BE2C (cell line): Measurements from ENCODE around the gene DOCK1.

Source experiments
- DNase-seq: peaks from one replicate; pipeline ENCODE4 v3.0.0-alpha.2; 2020
- H3K27me3 ChIP-seq: fragments of 250-450 bp; sonication (Bioruptor Pico); 2 replicates; pipeline ENCODE4 v1.5.1; 2020; ENCODE audit warnings: mild to moderate bottlenecking
- H3K36me3 ChIP-seq: fragments of 250-450 bp; sonication (Bioruptor Pico); 2 replicates; pipeline ENCODE4 v1.5.1; 2020; ENCODE audit warnings: mild to moderate bottlenecking
- H3K4me1 ChIP-seq: fragments of 250-450 bp; sonication (Bioruptor Pico); 2 replicates; pipeline ENCODE4 v1.5.1; 2020
- H3K4me3 ChIP-seq: 2 replicates; pipeline ENCODE4 v1.5.1; 2011; ENCODE audit warnings: low read depth, low read length
- H3K9me3 ChIP-seq: fragments of 250-450 bp; sonication (Bioruptor Pico); 2 replicates; pipeline ENCODE4 v1.5.1; 2020
- TF ChIP-seq, protein P1 (sequence below): IDR thresholded peaks from 2 replicates; pipeline ENCODE4 v1.5.1; 2012; ENCODE audit warnings: mild to moderate bottlenecking, low read depth, low read length

DOCK1 gene

GRCh38 chr10:127068485-127068884 lies 163.3 kb downstream of the DOCK1 start:
- TF ChIP-seq, protein P1, sequence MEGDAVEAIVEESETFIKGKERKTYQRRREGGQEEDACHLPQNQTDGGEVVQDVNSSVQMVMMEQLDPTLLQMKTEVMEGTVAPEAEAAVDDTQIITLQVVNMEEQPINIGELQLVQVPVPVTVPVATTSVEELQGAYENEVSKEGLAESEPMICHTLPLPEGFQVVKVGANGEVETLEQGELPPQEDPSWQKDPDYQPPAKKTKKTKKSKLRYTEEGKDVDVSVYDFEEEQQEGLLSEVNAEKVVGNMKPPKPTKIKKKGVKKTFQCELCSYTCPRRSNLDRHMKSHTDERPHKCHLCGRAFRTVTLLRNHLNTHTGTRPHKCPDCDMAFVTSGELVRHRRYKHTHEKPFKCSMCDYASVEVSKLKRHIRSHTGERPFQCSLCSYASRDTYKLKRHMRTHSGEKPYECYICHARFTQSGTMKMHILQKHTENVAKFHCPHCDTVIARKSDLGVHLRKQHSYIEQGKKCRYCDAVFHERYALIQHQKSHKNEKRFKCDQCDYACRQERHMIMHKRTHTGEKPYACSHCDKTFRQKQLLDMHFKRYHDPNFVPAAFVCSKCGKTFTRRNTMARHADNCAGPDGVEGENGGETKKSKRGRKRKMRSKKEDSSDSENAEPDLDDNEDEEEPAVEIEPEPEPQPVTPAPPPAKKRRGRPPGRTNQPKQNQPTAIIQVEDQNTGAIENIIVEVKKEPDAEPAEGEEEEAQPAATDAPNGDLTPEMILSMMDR: no peak
- no peak for DNase-seq
- H3K36me3 ChIP-seq: no peaks in the 10 kb centered on the region
- no peaks in the 10 kb centered on the region for H3K9me3 ChIP-seq
- H3K4me1 ChIP-seq: no peaks in the 10 kb centered on the region
- no peaks in the 10 kb centered on the region for H3K27me3 ChIP-seq
- no peak overlapping the region for H3K4me3 ChIP-seq

DNA sequence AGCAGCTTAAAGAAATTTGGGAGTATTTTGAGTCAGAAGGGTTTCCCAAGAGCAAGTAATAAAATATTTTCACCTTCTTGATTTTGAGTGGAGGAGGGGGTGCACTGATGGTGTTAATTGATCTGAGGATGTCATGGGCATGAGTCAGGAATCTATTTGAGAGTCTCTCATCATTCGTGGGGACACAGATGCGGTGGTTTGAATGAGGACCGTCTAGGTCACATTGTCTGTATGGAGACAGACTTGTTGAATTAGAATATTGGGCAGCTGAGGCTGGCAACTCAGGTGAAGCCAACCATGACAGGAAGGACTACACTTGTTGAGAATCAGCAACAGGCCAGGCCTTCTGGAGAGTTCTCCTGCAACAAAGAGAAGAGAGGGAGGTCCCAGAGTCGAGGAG lies 164.2 kb downstream of the DOCK1 start:
- H3K4me3 ChIP-seq: no peak overlapping the region
- DNase-seq: no peak
- H3K4me1 ChIP-seq: no peaks in the 10 kb centered on the region
- no peaks in the 10 kb centered on the region for H3K27me3 ChIP-seq
- H3K36me3 ChIP-seq: no peaks in the 10 kb centered on the region
- no peaks in the 10 kb centered on the region for H3K9me3 ChIP-seq
- TF ChIP-seq, protein P1: no peak

- H3K27me3 ChIP-seq: no peaks in the 10 kb centered on the region
- no peak overlapping the region for H3K4me3 ChIP-seq
- H3K4me1 ChIP-seq: no peaks in the 10 kb centered on the region
- H3K9me3 ChIP-seq: no peaks in the 10 kb centered on the region
- no peaks in the 10 kb centered on the region for H3K36me3 ChIP-seq
- TF ChIP-seq, protein P1: no peak
- no peak for DNase-seq
Observed at GRCh38 chr10:127071126-127071525, 165.9 kb downstream of the DOCK1 start.

- Histone ChIP-seq H3K27me3 (no peaks in the 10 kb centered on the region), H3K4me1 (no peaks in the 10 kb centered on the region), H3K4me3 (no peak overlapping the region), H3K36me3 (no peaks in the 10 kb centered on the region), H3K9me3 (no peaks in the 10 kb centered on the region)
- DNase-seq: no peak
- TF ChIP-seq, protein P1: no peak
Observed at GRCh38 chr10:127073666-127074065, 168.4 kb downstream of the DOCK1 start.

DNA sequence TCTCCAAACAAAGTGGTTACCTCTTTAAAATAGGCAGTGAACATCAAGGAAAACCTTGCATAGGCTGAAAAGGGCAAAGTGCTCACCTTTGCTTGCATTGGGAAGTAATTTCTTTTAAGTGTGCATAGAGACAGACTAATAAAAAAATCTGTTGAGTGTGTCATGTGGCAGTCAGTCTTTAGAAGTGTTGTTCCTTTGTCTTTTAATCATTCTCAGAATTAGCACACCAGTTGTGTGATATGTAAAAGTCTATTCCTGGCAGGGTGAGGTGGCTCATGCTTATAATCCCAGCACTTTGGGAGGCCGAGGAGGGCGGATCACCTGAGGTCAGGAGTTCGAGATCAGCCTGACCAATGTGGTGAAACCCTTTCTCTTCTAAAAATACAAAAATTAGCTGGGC lies 174.2 kb downstream of the DOCK1 start:
- TF ChIP-seq, protein P1: no peak
- no peak overlapping the region for H3K4me3 ChIP-seq
- no peak for DNase-seq
- no peaks in the 10 kb centered on the region for H3K4me1 ChIP-seq
- no peaks in the 10 kb centered on the region for H3K36me3 ChIP-seq
- no peaks in the 10 kb centered on the region for H3K9me3 ChIP-seq
- no peaks in the 10 kb centered on the region for H3K27me3 ChIP-seq

DNA sequence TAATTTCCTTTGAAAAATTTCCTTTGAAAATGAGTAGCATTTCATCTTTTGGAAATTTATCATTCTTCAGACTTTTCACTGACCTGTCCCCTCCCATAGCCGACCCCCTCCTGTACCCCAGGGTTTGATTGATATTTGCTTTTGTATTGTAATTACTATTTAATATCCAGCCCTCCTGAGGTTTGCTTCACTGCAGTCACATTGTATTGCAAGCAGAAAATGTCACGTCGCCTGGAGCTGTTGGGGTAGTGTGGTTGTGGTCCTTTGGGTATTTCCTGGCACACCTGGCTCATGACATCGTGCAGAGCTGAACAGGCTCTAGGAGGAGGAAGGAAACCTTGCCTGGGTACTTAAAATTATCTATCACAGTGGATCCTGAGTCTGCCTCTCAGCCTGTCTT lies 175.1 kb downstream of the DOCK1 start:
- no peaks in the 10 kb centered on the region for H3K9me3 ChIP-seq
- no peaks in the 10 kb centered on the region for H3K36me3 ChIP-seq
- no peak for DNase-seq
- no peaks in the 10 kb centered on the region for H3K27me3 ChIP-seq
- no peak overlapping the region for H3K4me3 ChIP-seq
- TF ChIP-seq, protein P1: no peak
- H3K4me1 ChIP-seq: no peaks in the 10 kb centered on the region
